Jurkat, Clone E6-1 (cell line): ENCODE data around the gene EME1. TPM values are rescaled to one million over a fixed set of nuclear protein-coding genes. Genes with fewer than 3 reads are reported as not detected.
"Not testable (repeated sequence)": the region's sequence is repeated elsewhere in the genome, so short reads cannot be mapped to it uniquely, and the experiment has no call there.

ENCODE experiments used
- DNase-seq: peaks from one replicate; pipeline ENCODE4 v3.0.0-alpha.2; 2011; ENCODE audit warnings: low read depth, low spot score
- H3K4me3 ChIP-seq: 2 replicates; pipeline ENCODE4 v1.5.1; 2011; ENCODE audit warnings: mild to moderate bottlenecking, low read length, control low read depth, moderate library complexity
- polyA plus RNA-seq: library from polyadenylated mRNA; unstranded; fragments of >200 nt; gene quantifications from one replicate; pipeline ENCODE4 v1.2.1, GENCODE V29; 2012; ENCODE audit warnings: missing spikeins; ENCODE audit not compliant: insufficient read length, insufficient read depth

EME1 gene, protein sequence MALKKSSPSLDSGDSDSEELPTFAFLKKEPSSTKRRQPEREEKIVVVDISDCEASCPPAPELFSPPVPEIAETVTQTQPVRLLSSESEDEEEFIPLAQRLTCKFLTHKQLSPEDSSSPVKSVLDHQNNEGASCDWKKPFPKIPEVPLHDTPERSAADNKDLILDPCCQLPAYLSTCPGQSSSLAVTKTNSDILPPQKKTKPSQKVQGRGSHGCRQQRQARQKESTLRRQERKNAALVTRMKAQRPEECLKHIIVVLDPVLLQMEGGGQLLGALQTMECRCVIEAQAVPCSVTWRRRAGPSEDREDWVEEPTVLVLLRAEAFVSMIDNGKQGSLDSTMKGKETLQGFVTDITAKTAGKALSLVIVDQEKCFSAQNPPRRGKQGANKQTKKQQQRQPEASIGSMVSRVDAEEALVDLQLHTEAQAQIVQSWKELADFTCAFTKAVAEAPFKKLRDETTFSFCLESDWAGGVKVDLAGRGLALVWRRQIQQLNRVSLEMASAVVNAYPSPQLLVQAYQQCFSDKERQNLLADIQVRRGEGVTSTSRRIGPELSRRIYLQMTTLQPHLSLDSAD
- 69.9 TPM for polyA plus RNA-seq

DNA sequence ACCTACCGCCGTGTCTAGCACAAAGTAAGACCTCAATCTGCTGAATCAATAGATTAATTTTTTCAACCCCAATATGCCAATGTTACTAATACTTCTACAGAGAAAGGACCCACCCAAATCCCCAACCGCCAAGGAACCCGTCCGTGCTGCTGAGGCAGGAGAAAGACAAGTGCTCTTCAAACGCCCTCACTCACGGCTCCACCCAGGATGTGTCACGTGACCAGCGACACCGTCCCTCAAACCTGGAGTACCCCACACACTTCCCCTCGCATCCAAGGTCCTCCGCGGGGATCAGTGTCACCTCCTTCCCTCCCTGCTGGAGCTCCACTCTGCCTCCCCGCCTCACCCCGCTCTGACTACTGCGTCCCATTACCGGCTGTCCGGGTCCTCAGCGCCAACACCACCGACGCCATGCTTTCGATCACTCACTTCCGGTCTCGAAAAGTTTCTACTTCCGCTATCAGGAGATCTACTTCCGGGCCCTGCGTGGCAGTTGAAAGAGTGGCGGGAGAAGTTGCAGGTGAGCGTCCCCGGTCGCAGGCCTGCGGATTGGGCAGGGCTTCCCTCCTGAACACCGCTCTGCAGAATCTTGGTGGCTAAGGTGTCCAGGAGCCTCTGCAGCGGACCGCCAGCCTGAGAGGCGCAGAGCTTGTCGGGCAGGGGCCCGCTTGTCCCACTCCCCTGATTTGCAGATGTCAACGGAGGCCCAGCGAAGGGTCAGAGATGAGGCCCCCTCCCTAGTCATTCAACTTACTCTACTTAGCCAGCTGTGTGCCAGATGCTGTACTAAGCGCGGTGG lies at the start of gene EME1, which contains the start of gene MRPL27:
Gene EME1 (plus strand): TSS at position 472 of the 799 bp plus-strand sequence. CDS start 1,980 bp downstream, outside the sequence.
Gene MRPL27 (minus strand): TSS at position 427 of the 799 bp plus-strand sequence. CDS start 14 bp downstream, at position 413.
- H3K4me3 ChIP-seq, result peak within 1 kb of the TSS; percentile 95
- DNase-seq, result peak; percentile 90

DNA sequence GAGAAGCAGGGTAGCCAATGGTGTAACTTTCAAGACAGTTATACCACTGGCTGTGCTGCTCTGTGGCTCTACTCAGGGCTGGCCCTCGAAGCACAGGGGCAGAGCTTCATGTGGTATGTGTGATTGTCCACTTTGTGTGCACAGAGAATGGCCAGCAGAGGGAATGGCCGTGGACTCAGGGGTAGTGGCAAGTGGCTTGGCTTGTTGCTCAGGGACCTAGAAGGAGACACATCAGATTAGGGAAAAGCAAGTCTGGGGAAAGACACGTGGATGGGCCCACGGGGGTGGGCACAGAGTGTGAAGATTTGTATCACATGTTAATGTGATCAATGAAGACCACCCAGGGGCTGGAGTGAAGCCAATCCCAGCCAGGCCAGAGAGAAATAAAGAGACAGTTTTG lies 47.1 kb upstream of the EME1 start:
- no peak overlapping the region for H3K4me3 ChIP-seq
- no peak for DNase-seq

DNA sequence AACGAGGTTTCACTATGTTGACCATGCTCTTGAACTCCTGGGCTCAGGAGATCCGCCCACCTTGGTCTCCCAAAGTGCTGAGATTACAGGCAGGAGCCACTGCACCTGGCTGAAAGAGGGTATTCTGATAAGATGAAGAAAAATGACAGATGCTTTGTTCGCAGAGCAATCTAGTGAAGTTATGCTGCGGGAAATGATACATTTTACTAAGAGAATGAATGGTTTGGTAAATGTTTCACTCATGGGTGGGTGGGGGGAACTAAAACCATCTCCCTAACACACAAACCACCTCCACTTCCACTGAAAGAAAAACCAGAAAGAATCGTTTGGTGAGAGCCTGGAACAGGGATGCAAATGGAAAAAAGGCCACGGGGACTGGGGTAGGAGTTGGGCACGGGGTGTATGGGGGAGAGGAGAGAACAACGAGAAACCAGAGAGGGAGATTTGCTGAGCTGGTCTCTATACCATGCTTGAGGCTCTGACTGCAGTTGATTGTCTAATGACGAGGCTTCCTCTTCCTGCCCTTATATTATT lies 46.1 kb upstream of the EME1 start:
- H3K4me3 ChIP-seq, result no peak overlapping the region
- DNase-seq, result no peak

DNA sequence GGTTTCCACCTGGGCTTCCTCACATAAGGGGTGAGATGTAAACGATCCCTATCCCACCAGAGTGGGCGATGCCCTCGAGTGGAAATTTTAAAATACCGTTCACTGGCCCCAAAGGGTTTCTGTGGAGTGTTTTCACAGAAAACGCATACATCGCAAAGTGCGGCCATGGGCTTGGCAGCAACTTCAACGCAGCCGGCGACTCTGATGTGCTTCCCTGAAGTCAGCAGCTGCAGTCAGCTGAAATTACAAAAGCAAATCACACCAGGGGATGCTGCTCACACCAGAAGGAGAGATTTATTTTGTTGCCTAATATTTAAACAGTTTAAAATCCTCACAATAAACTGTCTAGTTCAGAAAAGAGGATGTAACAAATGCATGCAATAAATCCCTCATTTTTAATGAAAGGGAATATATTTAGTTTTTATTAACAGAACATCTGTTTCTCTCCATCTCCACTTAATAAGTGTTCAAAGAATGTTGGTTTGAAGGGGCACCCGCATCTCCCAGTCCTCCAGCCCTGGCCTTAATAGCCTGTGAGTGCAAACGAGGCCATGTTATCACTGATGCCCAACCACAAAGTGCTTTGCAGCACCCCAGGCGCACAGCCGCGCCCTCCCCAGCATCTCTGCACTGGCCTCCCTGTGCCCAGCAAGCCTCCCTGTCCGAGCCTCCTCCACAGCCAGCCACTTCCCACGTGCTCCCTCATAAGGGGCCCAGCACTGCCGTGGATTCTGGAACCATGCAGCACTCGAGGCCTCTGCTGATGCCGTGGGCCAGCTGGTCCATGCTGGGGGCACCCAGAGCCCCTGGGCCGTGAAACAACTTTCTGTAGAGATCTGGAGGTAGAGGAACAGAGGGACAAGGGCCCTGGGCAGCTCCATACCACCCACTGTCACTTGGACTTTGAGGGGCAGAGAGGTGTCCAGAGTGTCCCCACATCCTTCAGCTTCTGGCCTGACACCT lies 44.4 kb upstream of the EME1 start:
- no peak overlapping the region for H3K4me3 ChIP-seq
- no peak for DNase-seq

DNA sequence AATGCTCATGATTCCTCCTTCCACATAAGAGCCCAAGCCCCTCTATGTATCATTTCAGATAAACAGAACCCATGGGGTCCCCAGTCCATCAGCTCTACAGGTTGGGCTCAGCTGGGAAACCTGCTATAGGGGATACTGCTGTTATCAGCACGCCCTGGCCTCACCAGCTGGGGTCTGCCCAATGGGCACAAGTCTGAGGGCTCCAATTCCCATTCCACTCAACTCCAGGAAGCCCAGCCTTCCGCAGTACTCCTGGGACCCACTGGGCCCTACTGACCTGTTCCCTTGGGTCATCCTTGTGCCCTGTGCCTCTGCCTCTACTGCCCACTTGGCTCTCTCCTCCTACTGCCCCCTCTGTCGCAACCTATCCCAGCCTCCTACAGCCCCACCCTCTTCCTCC lies 43.3 kb upstream of the EME1 start:
- H3K4me3 ChIP-seq, result no peak overlapping the region
- no peak for DNase-seq

DNA sequence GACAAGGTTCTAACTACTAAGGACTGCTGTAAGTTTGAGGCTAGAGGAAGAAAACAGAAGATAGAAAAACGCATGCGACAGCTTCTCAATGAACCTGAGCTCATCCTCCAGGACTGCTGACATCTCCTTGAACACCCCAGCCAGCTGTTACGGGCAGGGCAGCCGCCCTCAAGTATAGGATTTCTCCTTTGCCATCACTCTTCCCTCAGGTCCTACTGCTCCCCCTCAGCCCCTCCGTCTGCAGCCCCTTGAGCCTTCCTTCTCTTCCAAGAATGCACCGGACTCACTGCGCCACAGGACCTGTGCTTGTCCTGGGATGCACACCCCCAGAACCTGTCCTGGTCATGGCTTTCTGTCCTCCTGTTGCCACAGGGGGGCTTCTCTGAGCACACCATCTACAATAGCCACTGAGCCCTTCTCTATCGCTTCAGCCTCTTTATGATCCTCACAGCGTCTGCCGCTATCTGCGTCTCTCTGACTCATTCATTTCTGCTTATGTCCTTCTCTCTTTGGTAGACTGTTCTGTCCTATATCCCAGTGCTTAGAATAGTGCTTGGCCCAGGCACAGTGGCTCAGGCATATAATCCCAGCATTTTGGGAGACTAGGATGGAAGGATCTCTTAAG lies 42.8 kb upstream of the EME1 start:
- DNase-seq, result no peak
- H3K4me3 ChIP-seq, result no peak overlapping the region

DNA sequence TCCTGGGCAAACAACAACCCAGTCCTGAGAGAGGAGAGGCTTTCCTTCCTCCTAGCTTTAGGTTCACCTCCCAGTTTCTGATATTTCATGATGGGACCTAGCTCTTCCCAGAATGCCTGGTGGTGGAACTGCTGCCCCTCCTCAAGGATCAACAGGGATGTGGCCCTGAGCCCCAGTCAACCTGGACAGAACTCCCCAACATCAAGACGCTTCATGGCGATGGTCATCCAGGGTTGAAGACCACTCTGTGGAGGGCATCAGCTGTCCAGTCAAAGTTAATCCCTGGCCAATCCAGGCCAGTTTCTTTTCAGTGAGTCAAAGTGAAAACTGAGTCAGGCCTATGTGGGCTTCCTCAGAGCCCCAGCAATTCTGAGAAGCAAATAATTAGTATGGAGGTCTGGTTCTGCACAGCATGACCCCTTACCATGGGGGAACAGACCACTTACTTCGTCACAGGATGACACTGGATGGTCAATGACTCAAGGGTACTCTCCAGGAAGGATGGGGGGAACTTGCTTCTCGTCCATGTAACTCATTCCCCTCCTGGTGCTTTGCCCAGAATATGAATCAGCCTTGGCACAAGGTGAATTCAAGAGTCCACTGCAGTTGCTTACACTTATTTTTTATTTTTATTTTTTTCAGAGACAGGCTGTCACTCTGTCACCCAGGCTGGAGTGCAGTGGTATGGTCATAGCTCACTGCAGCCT lies 41.8 kb upstream of the EME1 start:
- no peak for DNase-seq
- no peak overlapping the region for H3K4me3 ChIP-seq

DNA sequence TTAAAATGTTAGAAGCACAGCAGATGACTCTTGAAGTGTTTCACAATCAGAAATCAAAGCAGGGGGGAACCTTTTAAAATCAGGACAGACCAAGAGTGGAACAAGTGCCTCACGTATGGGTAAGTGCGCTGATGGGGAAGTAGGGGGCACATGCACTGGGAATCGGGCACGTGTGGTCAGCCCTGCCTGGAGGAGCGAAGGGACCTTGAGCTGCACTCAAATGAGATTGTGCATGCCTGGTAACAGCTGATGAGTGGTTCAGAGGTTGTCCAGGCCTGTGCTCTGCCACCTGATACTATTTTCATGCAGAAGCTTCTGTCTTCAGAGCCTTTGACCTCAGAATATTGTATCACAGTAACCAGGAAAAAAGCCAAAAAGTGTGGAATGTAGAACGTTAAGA lies 40.8 kb upstream of the EME1 start:
- no peak for DNase-seq

DNA sequence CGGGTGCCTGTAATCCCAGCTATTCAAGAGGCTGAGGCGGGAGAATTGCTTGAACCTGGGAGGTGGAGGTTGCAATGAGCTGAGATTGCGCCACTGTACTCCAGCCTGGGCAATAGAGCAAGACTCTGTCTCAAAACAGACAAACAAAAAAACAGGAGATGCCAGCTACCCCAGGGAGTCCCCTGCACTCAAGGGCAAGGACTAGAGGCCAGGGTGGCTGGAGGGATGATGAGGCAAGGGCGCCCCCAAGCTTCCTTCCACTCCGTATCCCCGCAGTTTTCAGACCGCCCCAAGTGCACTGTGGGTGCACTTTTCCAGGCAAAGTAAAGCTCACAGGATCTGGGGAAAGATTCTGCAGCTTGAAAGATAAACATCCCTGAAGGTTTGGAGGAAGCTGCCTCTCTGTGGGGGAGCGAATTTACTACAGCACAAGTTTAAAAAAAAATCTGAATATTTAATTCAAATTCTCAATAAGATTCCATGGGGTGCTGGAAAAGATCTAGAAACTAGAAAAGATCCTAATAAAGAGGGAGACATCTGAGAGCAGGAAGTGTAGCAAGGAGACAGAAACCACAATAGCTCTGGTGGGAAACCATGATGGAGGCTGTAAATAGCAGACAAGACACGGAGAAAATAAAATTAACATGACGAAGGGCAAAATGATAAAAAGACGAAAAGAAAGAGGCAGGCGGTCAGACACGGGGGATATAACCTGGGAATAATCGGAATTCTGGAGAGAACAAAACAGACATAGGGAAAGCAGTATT lies 39.6 kb upstream of the EME1 start:
- not testable (repeated sequence) for DNase-seq, H3K4me3 ChIP-seq

More for the DNA sequence above, 40.8 kb upstream of the EME1 start:
- H3K4me3 ChIP-seq, result no peak overlapping the region

DNA sequence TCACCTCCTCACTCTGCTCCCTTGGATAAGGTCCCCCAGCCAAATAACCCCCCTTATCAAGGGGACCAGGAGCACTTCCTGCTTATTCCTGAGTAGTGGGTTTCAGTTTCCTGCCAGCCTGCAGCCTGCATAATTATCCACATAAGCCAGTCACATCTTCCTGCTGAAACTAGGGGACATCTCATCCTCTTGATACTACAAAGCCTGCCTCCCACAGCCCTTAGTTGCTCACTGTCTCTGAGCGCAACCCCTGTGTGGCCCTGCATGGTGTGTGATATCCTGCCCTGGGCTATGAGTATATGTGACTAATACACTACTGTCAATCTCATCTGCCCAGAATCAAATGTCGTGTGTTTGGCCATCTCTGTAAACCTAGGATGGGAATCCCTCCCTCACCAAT lies 35.1 kb upstream of the EME1 start:
- no peak overlapping the region for H3K4me3 ChIP-seq

DNA sequence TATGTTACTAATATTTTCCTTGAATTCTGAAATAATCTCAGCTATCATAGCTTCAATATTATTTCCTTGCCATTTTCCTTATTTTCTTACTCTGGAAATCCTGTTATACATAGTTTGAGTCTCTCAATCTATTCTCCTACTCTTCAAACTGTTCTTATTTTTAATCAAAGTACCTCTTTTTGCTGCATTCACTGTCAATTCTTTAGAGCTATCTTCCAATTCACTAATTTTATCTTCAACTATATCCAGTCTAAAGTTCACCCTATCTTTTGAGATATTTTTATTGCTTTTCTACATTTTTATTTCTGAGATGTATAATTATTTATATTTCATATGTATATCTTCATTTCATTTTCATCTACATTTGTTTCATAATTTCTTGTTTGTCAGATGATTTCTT lies 34.4 kb upstream of the EME1 start:
- H3K4me3 ChIP-seq, result no peak overlapping the region
- DNase-seq, result no peak

More for the DNA sequence above, 35.1 kb upstream of the EME1 start:
- no peak for DNase-seq

DNA sequence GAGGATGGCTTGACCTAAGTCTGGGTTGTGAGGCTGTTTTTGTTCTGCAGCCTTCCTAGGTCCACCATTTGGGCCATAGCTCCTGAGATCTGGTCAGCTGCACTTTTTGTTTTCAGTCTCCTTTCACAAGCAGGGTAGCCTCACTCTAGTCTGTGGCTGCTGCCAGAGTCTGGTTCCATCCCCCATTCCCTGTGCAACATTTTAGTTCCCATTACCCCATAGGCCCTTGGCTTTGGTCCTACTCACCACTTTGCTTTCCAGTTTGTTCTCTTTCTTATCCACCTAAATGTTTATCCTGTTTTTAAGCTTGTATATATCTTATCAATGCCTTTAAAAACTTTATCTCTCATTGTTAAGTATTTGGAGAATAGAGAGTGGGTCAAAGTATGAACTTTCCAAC lies 33.6 kb upstream of the EME1 start:
- no peak overlapping the region for H3K4me3 ChIP-seq
- no peak for DNase-seq

DNA sequence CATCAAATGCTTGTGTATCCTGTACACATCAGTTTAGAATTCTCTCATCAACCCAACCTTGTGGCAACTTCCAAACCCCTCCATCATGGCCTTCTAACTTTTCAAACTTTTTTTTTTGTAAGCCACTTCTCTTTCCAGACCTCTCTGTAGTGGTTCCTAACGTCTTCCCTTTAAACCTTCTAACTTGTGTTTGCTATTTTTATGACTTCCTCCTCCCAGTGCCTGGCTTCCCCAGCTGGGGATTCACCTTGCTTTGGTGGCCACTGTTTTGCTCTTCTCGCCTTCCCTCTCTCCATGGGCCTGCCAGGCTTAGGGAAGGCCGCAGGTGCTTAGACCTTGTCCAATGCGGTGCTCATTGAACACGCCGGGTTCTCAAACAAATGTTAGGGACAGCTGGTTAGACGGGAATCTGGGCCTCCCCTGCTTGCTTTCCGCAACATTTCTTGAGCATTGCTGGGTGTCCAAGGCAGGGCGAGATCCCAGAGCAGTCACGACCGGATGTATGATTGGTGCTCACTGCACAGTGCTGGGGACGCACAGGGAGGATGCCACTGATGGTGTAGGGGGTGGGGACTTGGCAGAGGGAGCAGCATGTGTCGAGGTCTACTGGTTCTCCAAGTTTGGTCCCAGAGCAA lies 28.2 kb upstream of the EME1 start:
- no peak for DNase-seq
- peak overlapping the region; percentile 51 for H3K4me3 ChIP-seq

DNA sequence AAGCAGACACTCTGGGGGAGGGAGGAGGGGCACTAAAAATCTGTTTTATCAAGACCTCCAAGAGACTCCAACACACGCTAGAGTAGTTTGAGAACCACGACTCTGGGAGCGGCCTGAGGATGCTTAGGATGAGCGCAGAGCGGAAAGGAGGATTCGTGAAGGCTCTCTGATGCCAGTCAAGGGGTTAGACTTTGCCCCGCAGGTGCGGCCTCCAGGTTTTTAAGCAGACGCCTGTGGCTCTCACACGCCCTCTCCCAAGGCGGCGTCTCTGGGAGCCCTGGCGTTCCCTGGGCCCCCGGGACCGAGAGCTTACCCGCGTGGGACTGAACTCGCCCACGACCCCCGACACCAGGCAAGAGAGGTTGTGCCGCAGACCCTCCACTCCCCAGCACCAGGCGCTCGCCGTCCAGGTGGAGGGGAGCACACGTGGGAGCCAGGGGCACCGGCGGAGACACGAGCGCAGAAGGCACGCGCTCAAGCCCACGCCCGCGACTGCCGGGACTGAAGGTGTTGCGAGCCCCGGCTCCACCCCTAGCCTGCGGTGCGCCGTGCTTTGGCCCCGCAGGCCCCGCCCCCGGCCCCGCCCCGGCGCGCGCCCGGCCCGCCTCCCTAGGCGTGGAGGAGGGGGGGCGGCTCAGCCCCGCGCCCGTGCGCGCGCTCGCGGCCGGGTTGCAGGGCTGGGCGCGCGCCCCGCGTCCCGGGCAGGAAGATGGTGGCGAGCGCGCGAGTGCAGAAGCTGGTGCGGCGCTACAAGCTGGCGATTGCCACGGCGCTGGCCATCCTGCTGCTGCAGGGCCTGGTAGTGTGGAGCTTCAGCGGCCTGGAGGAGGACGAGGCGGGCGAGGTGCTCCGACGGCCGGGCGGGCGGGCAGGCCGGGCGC lies 27.4 kb upstream of the EME1 start, which contains the start of gene XYLT2:
Gene XYLT2 (plus strand): TSS at position 695 of the 881 bp plus-strand sequence. CDS start 15 bp downstream, at position 710.
- DNase-seq, result peak; percentile 77
- peak within 1 kb of the TSS; percentile 79 for H3K4me3 ChIP-seq
